Measurements from ENCODE around the gene ARHGAP12. TPM values are rescaled to one million over a fixed set of nuclear protein-coding genes. Genes with fewer than 3 reads are reported as not detected.
A peak's percentile ranks its signal among the peaks of the same experiment; 100 is the strongest.

The ARHGAP12 gene
- 10 to 100 TPM; 25.5 TPM for total RNA-seq
- polyA plus RNA-seq (ENCODE audit: insufficient read length in 6 of 6): 10 to 100 TPM; 31.5 to 40.4 (median 39.1) TPM
- long read RNA-seq, donor 1, partial matches to known transcripts: 0 of 2 reads
- long read RNA-seq, donor 1, other reads (novel, unspliced or antisense): 0 of 2 reads
- long read RNA-seq, donor 2, partial matches to known transcripts: 0 of 1 reads
- long read RNA-seq, donor 2, other reads (novel, unspliced or antisense): 0 of 1 reads
- long read RNA-seq, donor 3, full-length matches to known transcripts: 2 of 2 reads
- long read RNA-seq, donor 3, partial matches to known transcripts: 0 of 2 reads
- long read RNA-seq, donor 3, other reads (novel, unspliced or antisense): 0 of 2 reads
- long read RNA-seq, donor 4, partial matches to known transcripts: 5 of 7 reads
- long read RNA-seq, donor 4, other reads (novel, unspliced or antisense): 2 of 7 reads
- long read RNA-seq, donor 5, full-length matches to known transcripts: 4 of 4 reads
- long read RNA-seq, donor 5, partial matches to known transcripts: 0 of 4 reads
- long read RNA-seq, donor 5, other reads (novel, unspliced or antisense): 0 of 4 reads
- long read RNA-seq, donor 6: 0 reads
- long read RNA-seq, donor 7: 0 reads
- long read RNA-seq, donor 8, full-length matches to known transcripts: 2 of 2 reads
- long read RNA-seq, donor 8, partial matches to known transcripts: 0 of 2 reads
- long read RNA-seq, donor 8, other reads (novel, unspliced or antisense): 0 of 2 reads
- long read RNA-seq, donor 9: 0 reads
- long read RNA-seq, donor 10, partial matches to known transcripts: 0 of 1 reads
- long read RNA-seq, donor 10, other reads (novel, unspliced or antisense): 1 of 1 reads
- long read RNA-seq, donor 11, full-length matches to known transcripts: 3 of 3 reads
- long read RNA-seq, donor 11, partial matches to known transcripts: 0 of 3 reads
- long read RNA-seq, donor 11, other reads (novel, unspliced or antisense): 0 of 3 reads
- long read RNA-seq, donor 12, full-length matches to known transcripts: 2 of 2 reads
- long read RNA-seq, donor 12, partial matches to known transcripts: 0 of 2 reads
- long read RNA-seq, donor 12, other reads (novel, unspliced or antisense): 0 of 2 reads

GRCh38 chr10:31928549-31929260 is at the start of gene ARHGAP12:
ARHGAP12 (minus strand) TSS chr10:31928831; CDS start chr10:31908855, 19,976 bp downstream.
- Histone ChIP-seq H3K27me3 (peaks cover 0 to 11% of the 10 kb centered on the region in 2 donors), H3K4me1 (peaks cover 0 to 36% of the 10 kb centered on the region in 2 donors), H3K4me3 (peak within 1 kb of the TSS; percentile 81 to 82), H3K9me3 (no peaks in the 10 kb centered on the region), H3K36me3 (no peaks in the 10 kb centered on the region), H3K27ac (peak within 1 kb of the TSS; percentile 96)
- intact Hi-C loops (cut with DNase I): no loop called here
- TF ChIP-seq CTCF (IDR thresholded peaks at IDR 0.05): no peak
- ATAC-seq (peak; percentile 93), DNase-seq (peak; percentile 87 to 98 (median 90))

GRCh38 chr10:31978156-31978483 is 49.5 kb upstream of the ARHGAP12 start:
- DNase-seq (no peak), ATAC-seq (no peak)
- intact Hi-C loops (cut with DNase I): no loop called here
- Histone ChIP-seq H3K36me3 (no peaks in the 10 kb centered on the region), H3K4me1 (peaks cover 10 to 30% of the 10 kb centered on the region in 2 donors), H3K9me3 (no peaks in the 10 kb centered on the region), H3K4me3 (no peak overlapping the region), H3K27ac (peak overlapping the region in 1 of 2 donors; percentile 89), H3K27me3 (no peaks in the 10 kb centered on the region)
- no peak for TF ChIP-seq CTCF (IDR thresholded peaks at IDR 0.05)

- peaks cover 10 to 35% of the 10 kb centered on the region in 2 donors for H3K4me1 ChIP-seq
- H3K36me3 ChIP-seq: no peaks in the 10 kb centered on the region
- peak overlapping the region; percentile 33 to 89 for H3K27ac ChIP-seq
- no peaks in the 10 kb centered on the region for H3K27me3 ChIP-seq
- DNase-seq (no peak), ATAC-seq (peak; percentile 86)
- no peaks in the 10 kb centered on the region for H3K9me3 ChIP-seq
- TF ChIP-seq CTCF (IDR thresholded peaks at IDR 0.05): no peak
- no peak overlapping the region for H3K4me3 ChIP-seq
- intact Hi-C loops (cut with DNase I): no loop called here
Measured at GRCh38 chr10:31977440-31978155, 49.0 kb upstream of the ARHGAP12 start.

GRCh38 chr10:31975157-31975765 is 46.6 kb upstream of the ARHGAP12 start:
- intact Hi-C loops (cut with DNase I): no loop called here

More at GRCh38 chr10:31975157-31975765, 46.6 kb upstream of the ARHGAP12 start:
- Histone ChIP-seq H3K27ac (no peak overlapping the region), H3K9me3 (no peaks in the 10 kb centered on the region), H3K4me1 (peaks cover 10 to 43% of the 10 kb centered on the region in 2 donors), H3K4me3 (no peak overlapping the region), H3K36me3 (no peaks in the 10 kb centered on the region), H3K27me3 (no peaks in the 10 kb centered on the region)
- DNase-seq (no peak), ATAC-seq (no peak)
- no peak for TF ChIP-seq CTCF (IDR thresholded peaks at IDR 0.05)

All from left lung (tissue), 14 donors.